ENCODE results near the gene PANX3. TPM values are rescaled to one million over a fixed set of nuclear protein-coding genes. Genes with fewer than 3 reads are reported as not detected.
"Not testable (repeated sequence)": the region's sequence is repeated elsewhere in the genome, so short reads cannot be mapped to it uniquely, and the experiment has no call there.

The PANX3 gene
- total and polyA plus RNA-seq, 9 donors, result not detected

- Histone ChIP-seq H3K4me1 (ENCODE audit: insufficient read depth) (no peaks in the 10 kb centered on the region), H3K27me3 (no peaks in the 10 kb centered on the region), H3K36me3 (no peaks in the 10 kb centered on the region), H3K27ac (no peak overlapping the region), H3K4me3 (no peak overlapping the region), H3K9me3 (no peaks in the 10 kb centered on the region)
- TF ChIP-seq EP300 (IDR thresholded peaks at IDR 0.05) (no peak), POLR2A (IDR thresholded peaks at IDR 0.05) (no peak)
- TF ChIP-seq, protein P1, sequence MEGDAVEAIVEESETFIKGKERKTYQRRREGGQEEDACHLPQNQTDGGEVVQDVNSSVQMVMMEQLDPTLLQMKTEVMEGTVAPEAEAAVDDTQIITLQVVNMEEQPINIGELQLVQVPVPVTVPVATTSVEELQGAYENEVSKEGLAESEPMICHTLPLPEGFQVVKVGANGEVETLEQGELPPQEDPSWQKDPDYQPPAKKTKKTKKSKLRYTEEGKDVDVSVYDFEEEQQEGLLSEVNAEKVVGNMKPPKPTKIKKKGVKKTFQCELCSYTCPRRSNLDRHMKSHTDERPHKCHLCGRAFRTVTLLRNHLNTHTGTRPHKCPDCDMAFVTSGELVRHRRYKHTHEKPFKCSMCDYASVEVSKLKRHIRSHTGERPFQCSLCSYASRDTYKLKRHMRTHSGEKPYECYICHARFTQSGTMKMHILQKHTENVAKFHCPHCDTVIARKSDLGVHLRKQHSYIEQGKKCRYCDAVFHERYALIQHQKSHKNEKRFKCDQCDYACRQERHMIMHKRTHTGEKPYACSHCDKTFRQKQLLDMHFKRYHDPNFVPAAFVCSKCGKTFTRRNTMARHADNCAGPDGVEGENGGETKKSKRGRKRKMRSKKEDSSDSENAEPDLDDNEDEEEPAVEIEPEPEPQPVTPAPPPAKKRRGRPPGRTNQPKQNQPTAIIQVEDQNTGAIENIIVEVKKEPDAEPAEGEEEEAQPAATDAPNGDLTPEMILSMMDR (IDR thresholded peaks at IDR 0.05), result no peak
- DNase-seq, result no peak
- intact Hi-C loops (cut with DNase I), result no loop called here
- WGBS, 3 donors, result 79 to 92% (median 82%) methylated on average over 3 of the region's 3 CpGs
Observed at GRCh38 chr11:124595302-124595701, 15.9 kb upstream of the PANX3 start.

GRCh38 chr11:124597626-124598025, 13.6 kb upstream of the PANX3 start:
- Histone ChIP-seq H3K4me3 (no peak overlapping the region), H3K36me3 (no peaks in the 10 kb centered on the region), H3K4me1 (ENCODE audit: insufficient read depth) (no peaks in the 10 kb centered on the region), H3K9me3 (no peaks in the 10 kb centered on the region), H3K27ac (no peak overlapping the region), H3K27me3 (no peaks in the 10 kb centered on the region)
- intact Hi-C loops (cut with DNase I), result no loop called here
- TF ChIP-seq POLR2A (IDR thresholded peaks at IDR 0.05) (no peak), EP300 (IDR thresholded peaks at IDR 0.05) (no peak)
- TF ChIP-seq, protein P1 (IDR thresholded peaks at IDR 0.05), result no peak
- DNase-seq, result no peak

DNA sequence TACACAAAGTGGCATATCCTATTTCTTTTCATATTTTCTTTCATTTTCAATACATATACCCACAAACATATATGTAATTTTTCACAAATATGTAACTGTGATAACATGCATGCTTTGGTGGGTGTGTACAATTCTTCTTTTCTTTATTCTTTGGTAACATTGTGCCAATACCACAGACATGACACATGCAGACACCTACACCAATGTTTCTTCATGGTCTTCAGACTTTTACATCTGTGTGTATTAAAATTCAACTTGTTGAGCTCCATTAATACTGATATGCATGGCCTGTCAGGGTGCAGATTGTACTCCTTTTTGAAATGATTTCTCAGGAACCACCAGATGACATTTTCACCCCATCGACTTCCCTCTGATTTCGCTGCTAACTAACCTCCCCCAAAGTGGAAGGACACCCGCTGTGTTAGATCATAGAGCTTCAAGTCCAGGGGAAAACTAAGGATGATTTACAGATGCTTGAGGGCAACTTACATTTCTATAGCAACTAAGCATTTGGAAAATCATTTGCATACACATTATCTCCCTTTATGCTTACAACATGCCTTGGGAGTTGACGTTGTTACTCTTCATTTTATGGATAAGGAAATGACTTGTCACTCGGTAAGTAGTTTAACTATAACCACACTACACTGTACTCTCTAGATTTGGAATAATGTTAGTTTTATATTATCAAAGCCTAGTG, 10.5 kb upstream of the PANX3 start:
- no peak for DNase-seq
- no peak overlapping the region for H3K27ac ChIP-seq
- intact Hi-C loops (cut with DNase I), result no loop called here
- H3K27me3 ChIP-seq, result no peaks in the 10 kb centered on the region
- H3K36me3 ChIP-seq, result no peaks in the 10 kb centered on the region
- H3K9me3 ChIP-seq, result no peaks in the 10 kb centered on the region
- WGBS, 3 donors, result 36 to 50% (median 39%) methylated on average over 5 of the region's 5 CpGs
- H3K4me1 ChIP-seq (ENCODE audit: insufficient read depth), result no peaks in the 10 kb centered on the region
- no peak for TF ChIP-seq POLR2A (IDR thresholded peaks at IDR 0.05)
- TF ChIP-seq, protein P1 (IDR thresholded peaks at IDR 0.05), result no peak
- TF ChIP-seq EP300 (IDR thresholded peaks at IDR 0.05), result no peak
- H3K4me3 ChIP-seq, result no peak overlapping the region

GRCh38 chr11:124602193-124602592, 9.0 kb upstream of the PANX3 start:
- 74 to 84% (median 79%) methylated on average over 3 of the region's 3 CpGs for WGBS, 3 donors
- no peak for TF ChIP-seq EP300 (IDR thresholded peaks at IDR 0.05)
- TF ChIP-seq, protein P1 (IDR thresholded peaks at IDR 0.05), result no peak
- no peak for TF ChIP-seq POLR2A (IDR thresholded peaks at IDR 0.05)
- H3K4me1 ChIP-seq (ENCODE audit: insufficient read depth), result no peaks in the 10 kb centered on the region
- intact Hi-C loops (cut with DNase I), result no loop called here
- H3K27me3 ChIP-seq, result no peaks in the 10 kb centered on the region
- H3K9me3 ChIP-seq, result no peaks in the 10 kb centered on the region
- no peak overlapping the region for H3K4me3 ChIP-seq
- H3K36me3 ChIP-seq, result no peaks in the 10 kb centered on the region
- no peak overlapping the region for H3K27ac ChIP-seq
- no peak for DNase-seq

DNA sequence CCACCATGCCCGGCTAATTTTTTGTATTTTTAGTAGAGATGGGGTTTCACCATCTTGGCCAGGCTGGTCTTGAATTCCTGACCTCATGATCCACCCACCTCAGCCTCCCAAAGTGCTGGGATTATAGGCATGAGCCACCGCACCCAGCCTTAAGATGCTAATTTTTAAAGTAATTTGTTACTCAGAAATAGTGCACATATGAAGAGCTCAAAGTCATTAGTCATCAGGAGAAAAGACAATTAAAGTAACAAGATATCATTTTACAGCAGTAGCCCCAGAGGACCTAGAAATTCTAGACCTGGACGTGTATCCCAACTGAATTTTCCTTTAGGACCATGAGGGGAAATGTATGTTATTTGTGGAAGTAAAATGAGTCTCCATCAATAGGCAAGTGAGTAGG, 8.5 kb upstream of the PANX3 start:
- intact Hi-C loops (cut with DNase I); H3K9me3 ChIP-seq; H3K36me3 ChIP-seq; H3K4me3 ChIP-seq; H3K27ac ChIP-seq; DNase-seq; H3K4me1 ChIP-seq (ENCODE audit: insufficient read depth); H3K27me3 ChIP-seq: not testable (repeated sequence)
- 69 to 81% (median 74%) methylated on average over 3 of the region's 3 CpGs for WGBS, 3 donors

Data from ovary (tissue), 9 donors.